A549 (cell line): ENCODE results near the gene MKNK2.

Experiments used
- HOXB13 ChIP-seq: fragments of 250-450 bp; sonication (Bioruptor Pico); IDR thresholded peaks from 2 replicates; pipeline ENCODE4 v1.5.0; 2020; ENCODE audit warnings: low read depth, mild to moderate bottlenecking, moderate library complexity
- NFE2L2 ChIP-seq: fragments of 150-350 bp; conservative IDR thresholded peaks from 2 replicates; pipeline ENCODE4 v1.6.1; 2014; ENCODE audit warnings: low read length
- POLR2A ChIP-seq: IDR thresholded peaks from 2 replicates; pipeline ENCODE4 v1.6.1; 2012; ENCODE audit warnings: mild to moderate bottlenecking, low read length
- TF ChIP-seq, protein P1 (sequence below): fragments of >200 bp; sonication (Bioruptor Twin); formaldehyde crosslinking; IDR thresholded peaks from 3 replicates; pipeline ENCODE4 v1.5.1; 2016
- TF ChIP-seq, protein P2 (sequence below): IDR thresholded peaks from 2 replicates; pipeline ENCODE4 v1.6.1; 2012

- TF ChIP-seq NFE2L2 (no peak), HOXB13 (CRISPR knock-in tag) (no peak), POLR2A (no peak)
- TF ChIP-seq, protein P1, sequence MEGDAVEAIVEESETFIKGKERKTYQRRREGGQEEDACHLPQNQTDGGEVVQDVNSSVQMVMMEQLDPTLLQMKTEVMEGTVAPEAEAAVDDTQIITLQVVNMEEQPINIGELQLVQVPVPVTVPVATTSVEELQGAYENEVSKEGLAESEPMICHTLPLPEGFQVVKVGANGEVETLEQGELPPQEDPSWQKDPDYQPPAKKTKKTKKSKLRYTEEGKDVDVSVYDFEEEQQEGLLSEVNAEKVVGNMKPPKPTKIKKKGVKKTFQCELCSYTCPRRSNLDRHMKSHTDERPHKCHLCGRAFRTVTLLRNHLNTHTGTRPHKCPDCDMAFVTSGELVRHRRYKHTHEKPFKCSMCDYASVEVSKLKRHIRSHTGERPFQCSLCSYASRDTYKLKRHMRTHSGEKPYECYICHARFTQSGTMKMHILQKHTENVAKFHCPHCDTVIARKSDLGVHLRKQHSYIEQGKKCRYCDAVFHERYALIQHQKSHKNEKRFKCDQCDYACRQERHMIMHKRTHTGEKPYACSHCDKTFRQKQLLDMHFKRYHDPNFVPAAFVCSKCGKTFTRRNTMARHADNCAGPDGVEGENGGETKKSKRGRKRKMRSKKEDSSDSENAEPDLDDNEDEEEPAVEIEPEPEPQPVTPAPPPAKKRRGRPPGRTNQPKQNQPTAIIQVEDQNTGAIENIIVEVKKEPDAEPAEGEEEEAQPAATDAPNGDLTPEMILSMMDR = no peak
- TF ChIP-seq, protein P2, sequence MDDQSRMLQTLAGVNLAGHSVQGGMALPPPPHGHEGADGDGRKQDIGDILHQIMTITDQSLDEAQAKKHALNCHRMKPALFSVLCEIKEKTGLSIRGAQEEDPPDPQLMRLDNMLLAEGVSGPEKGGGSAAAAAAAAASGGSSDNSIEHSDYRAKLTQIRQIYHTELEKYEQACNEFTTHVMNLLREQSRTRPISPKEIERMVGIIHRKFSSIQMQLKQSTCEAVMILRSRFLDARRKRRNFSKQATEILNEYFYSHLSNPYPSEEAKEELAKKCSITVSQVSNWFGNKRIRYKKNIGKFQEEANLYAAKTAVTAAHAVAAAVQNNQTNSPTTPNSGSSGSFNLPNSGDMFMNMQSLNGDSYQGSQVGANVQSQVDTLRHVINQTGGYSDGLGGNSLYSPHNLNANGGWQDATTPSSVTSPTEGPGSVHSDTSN = no peak
Observed at GRCh38 chr19:2026770-2027169, 24.3 kb downstream of the MKNK2 start.
